GM19043 (cell line): Measurements from ENCODE around the gene CEP85L.

Experiments
- ATAC-seq: cut with Tn5 transposase; IDR thresholded peaks from one replicate; pipeline ENCODE4 v1.9.1; 2021; ENCODE audit warnings: low read depth; ENCODE audit not compliant: unreplicated experiment

Gene CEP85L

DNA sequence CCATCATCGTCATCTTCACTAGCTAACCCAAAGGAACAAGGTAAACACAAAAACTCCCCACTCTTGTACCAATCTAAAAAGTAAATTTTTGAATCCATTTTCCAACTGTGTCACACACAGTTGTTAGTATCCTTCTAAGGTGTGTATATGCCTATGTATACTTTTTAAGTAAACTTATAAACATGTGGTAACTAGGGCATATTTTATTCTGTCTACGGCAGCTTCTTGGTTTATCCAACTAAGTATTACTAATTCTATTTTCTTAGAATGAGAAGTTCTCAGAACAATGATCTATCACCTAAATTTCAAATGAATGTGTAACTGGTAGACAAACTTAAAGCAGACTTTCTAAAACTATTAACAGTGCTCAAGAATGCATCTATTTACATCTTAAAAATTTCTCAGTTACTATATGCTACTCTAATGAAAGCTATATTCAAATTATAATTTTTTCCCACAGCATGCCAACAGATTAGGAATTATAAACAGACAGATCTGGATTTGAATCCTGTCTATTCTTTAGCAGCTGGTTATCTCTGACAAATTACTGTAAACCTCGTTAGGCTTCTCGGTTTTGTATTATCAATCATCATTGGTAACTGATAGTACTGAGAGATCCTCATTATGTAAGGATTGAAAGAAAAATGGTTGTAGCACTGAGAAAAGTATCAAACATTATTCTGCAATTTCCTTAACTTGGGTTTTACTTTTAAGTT, 105.1 kb downstream of the CEP85L start:
- ATAC-seq = no peak

GRCh38 chr6:118544105-118544504, 107.3 kb downstream of the CEP85L start:
- no peak for ATAC-seq

DNA sequence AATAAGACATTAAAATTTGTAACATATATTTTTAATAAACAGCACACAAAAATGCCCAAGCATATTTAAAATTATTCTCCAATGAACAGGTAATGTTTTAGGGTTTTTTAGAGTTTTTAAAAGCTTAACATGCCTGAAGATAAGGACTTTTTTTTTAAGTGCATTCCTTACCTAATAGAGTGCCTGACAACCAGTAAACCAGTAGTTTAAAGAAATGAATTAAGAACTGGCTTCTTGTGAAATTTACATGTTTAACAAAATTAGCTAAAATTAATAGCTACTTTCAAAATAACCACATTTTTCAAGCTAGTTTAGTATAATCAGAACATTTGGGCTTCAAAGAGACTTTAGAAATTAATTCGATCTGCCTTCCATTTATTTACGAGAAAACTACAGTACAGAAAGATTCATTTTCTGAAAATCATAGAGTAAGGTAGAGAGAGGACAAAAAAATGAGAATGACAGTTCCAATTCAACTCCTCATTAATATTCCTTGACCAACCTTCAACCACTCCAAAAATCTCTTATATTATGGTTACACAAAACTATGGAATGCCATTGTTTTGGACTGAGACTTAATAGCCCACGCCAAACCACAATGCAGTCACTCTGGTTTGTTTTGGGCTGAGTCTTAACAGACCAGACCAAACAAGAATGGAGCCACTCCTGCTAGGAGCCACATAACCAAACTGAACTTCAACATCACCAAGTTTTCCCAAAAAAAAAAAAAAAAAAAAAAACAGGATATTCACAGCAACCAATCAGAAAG, 109.0 kb downstream of the CEP85L start:
- no peak for ATAC-seq

DNA sequence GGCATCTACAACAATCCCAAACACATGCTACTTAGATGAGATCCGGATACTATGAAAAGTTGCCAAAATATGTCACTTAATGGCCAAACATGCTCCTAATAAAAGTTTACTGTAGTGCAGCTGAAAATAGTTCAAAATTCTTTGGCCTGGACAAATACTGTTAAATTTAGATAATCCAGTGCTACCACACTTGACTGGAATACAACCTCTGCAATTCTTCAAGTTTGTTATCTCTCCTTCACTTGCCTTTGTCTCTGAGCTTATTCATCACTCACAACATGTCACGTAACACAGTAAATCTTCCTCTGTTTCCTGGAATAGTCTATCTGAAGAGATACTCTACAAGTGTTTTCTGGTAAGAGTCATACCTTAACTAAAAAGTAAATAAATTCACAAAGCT, 113.8 kb downstream of the CEP85L start:
- no peak for ATAC-seq

- no peak for ATAC-seq
Measured at GRCh38 chr6:118536478-118536877, 114.9 kb downstream of the CEP85L start.

- ATAC-seq = no peak
Measured at GRCh38 chr6:118535176-118535844, 116.1 kb downstream of the CEP85L start.

GRCh38 chr6:118530942-118531341, 120.4 kb downstream of the CEP85L start:
- no peak for ATAC-seq

DNA sequence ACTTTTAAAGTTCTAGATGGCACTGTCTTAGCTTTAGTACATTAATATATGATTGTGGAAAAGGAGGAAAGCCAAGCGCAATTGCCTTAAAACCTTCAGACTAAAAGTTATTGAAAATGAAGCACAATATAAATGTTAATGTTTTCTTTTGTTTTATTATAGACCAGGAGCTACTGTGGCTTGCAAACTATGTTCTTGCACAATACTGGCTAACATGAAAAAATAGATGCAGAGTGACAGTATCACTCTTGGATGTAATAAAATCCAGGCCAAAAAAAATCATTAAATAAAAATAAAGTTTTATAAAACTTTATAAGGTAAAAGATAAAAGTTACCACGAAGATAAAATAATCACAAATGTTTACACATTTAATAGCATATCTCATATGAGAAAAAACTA, 121.6 kb downstream of the CEP85L start:
- no peak for ATAC-seq

- ATAC-seq = no peak
Measured at GRCh38 chr6:118528129-118528528, 123.3 kb downstream of the CEP85L start.

GRCh38 chr6:118525913-118526780, 125.2 kb downstream of the CEP85L start:
- ATAC-seq = no peak

DNA sequence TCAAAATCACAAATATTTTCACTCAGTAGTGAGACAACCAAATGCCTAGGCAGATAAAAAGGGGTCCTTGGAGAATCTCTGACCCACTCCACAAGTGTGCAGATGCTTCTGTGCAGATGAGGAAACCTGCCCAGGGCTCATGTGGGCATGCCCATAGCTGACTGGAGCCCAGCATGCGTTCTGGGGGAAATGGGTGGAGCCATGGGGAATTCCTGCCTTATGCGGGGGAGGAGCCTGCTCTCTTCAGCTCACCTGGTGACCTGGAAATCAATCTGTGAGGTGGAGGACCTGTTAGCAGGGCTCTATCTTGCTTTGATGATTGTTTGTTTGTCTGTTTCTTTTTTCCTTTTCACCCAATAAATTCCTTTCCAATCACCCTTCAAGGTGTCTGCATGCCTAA, 126.7 kb downstream of the CEP85L start:
- no peak for ATAC-seq

DNA sequence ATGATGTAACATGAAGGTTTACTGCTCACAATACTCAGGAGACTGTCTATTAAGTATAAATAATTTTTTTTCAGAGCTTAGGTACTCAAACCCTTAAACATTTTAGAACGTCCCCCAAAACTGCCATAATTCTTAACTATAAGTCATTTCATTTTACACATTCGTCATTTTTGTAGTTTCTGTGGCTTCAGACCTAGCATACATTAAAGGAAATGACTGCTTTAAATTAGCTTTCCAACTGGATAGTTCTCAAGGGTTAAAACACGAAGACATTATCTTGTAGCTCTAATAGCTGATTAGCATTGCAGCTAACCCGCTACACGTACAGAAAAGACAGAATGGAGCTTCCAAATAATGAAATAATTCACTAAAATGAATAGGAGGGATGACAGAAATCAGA, 128.2 kb downstream of the CEP85L start:
- no peak for ATAC-seq

GRCh38 chr6:118522422-118522821, 129.0 kb downstream of the CEP85L start:
- no peak for ATAC-seq

- no peak for ATAC-seq
Measured at GRCh38 chr6:118514689-118515088, 136.7 kb downstream of the CEP85L start.

GRCh38 chr6:118511930-118512715, 139.3 kb downstream of the CEP85L start:
- ATAC-seq = no peak

DNA sequence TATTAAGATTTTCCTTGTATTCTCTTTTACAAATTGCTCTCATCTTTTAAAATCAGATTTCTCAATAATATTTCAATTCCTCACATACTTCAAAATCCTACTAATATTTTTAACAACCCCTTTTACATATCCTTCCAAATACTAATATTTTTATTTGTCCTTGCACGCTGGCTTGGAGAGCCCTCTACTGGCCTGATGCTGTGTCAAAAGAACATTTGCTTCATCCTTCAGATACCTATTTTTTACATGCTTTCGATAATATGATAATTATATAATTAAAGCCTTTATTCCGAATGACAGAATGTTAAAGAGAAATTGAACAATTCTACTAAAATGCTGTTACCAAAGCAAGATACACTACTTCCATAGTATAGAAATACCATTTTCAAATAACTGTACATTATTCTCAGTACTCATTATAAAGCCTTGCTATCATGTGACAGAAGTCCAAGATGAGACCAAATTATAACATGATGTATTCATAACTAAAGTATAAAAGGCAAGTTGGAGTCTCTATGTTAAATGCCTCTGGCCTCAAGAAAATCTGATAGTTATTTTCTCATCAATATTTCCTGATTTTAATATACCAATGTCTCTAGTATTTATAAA, 142.3 kb downstream of the CEP85L start:
- ATAC-seq = no peak

DNA sequence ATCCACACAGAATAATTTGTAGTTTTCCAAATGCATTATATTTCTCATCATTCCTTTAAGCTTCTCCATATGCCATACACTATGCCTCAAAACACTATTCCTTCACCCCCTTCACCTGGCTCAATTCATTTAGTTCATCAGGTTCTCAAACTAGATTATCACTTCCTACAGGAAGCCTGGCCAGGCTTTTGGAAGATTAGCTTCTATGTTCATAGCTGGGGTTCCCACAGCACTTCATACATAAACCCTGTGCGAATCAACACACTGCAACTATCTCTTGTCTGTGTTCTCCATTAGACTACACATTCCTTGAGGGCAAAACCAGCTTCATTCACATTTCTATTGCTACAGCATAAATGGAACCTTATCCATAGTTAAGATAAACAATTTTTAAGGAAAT, 143.8 kb downstream of the CEP85L start:
- no peak for ATAC-seq

- no peak for ATAC-seq
Measured at GRCh38 chr6:118506071-118506638, 145.2 kb downstream of the CEP85L start.

DNA sequence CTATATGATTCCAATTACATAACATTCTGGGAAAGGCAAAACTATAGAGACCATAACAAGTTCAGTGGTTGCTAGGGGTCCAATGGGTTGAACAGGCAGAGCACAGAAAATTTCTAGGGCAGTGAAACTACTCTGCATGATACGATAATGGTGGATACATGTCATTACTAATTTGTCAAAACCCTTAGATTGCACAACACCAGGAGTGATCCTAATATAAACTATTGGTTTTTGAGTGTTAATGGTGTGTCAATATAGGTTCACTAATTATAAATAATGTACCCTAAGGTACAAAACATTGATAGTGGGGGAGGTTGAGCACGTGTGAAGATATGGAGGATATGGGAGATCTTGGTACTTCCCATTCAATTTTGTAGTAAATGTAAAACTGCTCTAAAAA, 145.7 kb downstream of the CEP85L start:
- ATAC-seq = no peak
